Measurements from ENCODE around the gene PIP5K1C.

DNA sequence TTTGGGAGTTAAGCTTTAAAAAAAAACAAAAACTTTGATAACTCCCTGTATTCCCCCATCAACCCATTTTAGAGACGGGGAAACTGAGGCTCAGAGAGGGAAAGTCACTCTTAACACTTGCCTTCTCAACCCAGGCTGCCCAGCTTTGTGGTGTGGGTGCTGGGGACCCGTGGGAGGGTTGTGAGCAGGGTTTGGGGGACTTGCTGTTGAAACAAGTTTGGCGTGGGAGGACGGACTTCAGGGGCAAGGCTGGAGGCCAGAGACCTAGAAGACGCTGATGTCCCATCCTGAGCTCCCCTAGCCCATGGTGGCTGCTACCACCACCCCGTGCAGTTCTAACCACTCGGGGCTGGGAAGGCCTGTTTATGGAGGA is 72.9 kb downstream of the PIP5K1C start:
- TF ChIP-seq EZH2 (IDR thresholded peaks at IDR 0.05) (no peak), POLR2AphosphoS5 (IDR thresholded peaks at IDR 0.05; ENCODE audit: borderline replicate concordance, low read depth, low read length) (no peak)
